Uterus (tissue), 2 donors: Measurements from ENCODE around the gene SCGB1D1.

Experiments
- CTCF ChIP-seq, 4 experiments: fragments of 200-600 bp in 2 of 4; fragments of 450-650 bp in 2 of 4; sonication (generic) in 2 of 4; IDR thresholded peaks; one replicate each; pipeline ENCODE4 v1.5.1; 2016 to 2019; ENCODE audit warnings: antibody characterized with exemption in 4 of 4, mild to moderate bottlenecking in 2 of 4, moderate library complexity in 1 of 4
- POLR2A ChIP-seq, 2 donors: fragments of 450-650 bp; IDR thresholded peaks; one replicate each; pipeline ENCODE4 v1.6.1; 2016; ENCODE audit warnings: antibody characterized with exemption in 2 of 2, mild to moderate bottlenecking in 1 of 2, moderate library complexity in 1 of 2

- TF ChIP-seq POLR2A (IDR thresholded peaks at IDR 0.05) (no peak), CTCF (IDR thresholded peaks at IDR 0.05) (no peak)
Observed at GRCh38 chr11:62169448-62169847, 20.6 kb upstream of the SCGB1D1 start.
